Left lung (tissue), 10 donors: ENCODE data around the gene C22orf31. TPM values are rescaled to one million over a fixed set of nuclear protein-coding genes. Genes with fewer than 3 reads are reported as not detected.
"Not testable (repeated sequence)": the region's sequence is repeated elsewhere in the genome, so short reads cannot be mapped to it uniquely, and the experiment has no call there.

ENCODE experiments used
- ATAC-seq: fragments of 200-7000 bp; cut with Tn5 transposase; one replicate; pipeline ENCODE4 v1.9.1; 2020; ENCODE audit warnings: moderate library complexity
- DNase-seq, 4 donors: peaks; one replicate each; pipeline ENCODE4 v3.0.0-alpha.2; 2013 to 2020
- H3K27ac ChIP-seq, 2 donors: fragments of 200-600 bp; sonication (generic) in 1 of 2; one replicate each; pipeline versions ENCODE4 v1.5.0 to v1.8.0; 2020 to 2021
- H3K27me3 ChIP-seq, 2 donors: fragments of 200-600 bp; sonication (generic) in 1 of 2; one replicate each; pipeline versions ENCODE4 v1.5.0 to v1.8.0; 2020 to 2021
- H3K36me3 ChIP-seq, 2 donors: fragments of 200-600 bp; sonication (generic) in 1 of 2; one replicate each; pipeline versions ENCODE4 v1.5.0 to v1.8.0; 2020 to 2021
- H3K4me1 ChIP-seq, 2 donors: fragments of 200-600 bp; one replicate each; pipeline ENCODE4 v1.8.0; 2021
- H3K4me3 ChIP-seq, 2 donors: fragments of 200-600 bp; sonication (generic) in 1 of 2; one replicate each; pipeline versions ENCODE4 v1.5.0 to v1.8.0; 2020 to 2021; ENCODE audit warnings: mild to moderate bottlenecking in 1 of 2
- H3K9me3 ChIP-seq, 2 donors: fragments of 200-600 bp; sonication (generic) in 1 of 2; one replicate each; pipeline versions ENCODE4 v1.5.0 to v1.8.0; 2020 to 2021
- CTCF ChIP-seq, 2 donors: fragments of 200-600 bp; sonication (generic) in 1 of 2; IDR thresholded peaks; one replicate each; pipeline versions ENCODE4 v1.5.0 to v1.8.0; 2021; ENCODE audit warnings: antibody characterized with exemption in 2 of 2
- intact Hi-C, 2 donors: fragments of 100-400 bp; cut with DNase I; formaldehyde crosslinking; loops; one replicate each; pipeline versions ENCODE4 v1.11.2 to v1.14.2; 2022
- polyA plus RNA-seq, 6 donors: library from polyadenylated mRNA; unstranded; fragments of 120-200 nt; gene quantifications; one replicate each; pipeline ENCODE4 v1.2.1, GENCODE V29; 2013; ENCODE audit not compliant: insufficient read length in 6 of 6
- total RNA-seq, 2 donors: library from RNA; stranded (reverse); fragmentation: NEBNext Ultra II Directional; extraction: Animal tissue kit (Norgen Biotek cat#: 25700); gene quantifications; one replicate each; pipeline ENCODE4 v1.2.1, GENCODE V29; 2021
- donor health status: DM: no; HTN: yes; CAD: no.
- donor health status: DM: no; HTN: no; CAD: no.

C22orf31 gene
- total and polyA plus RNA-seq, 8 donors, result 0.29 to 1.6 (median 1.1) TPM; not detected in 1

- peaks cover 8 to 22% of the 10 kb centered on the region in 2 donors for H3K4me1 ChIP-seq
- intact Hi-C loops, result no loop called here
- no peak overlapping the region for H3K27ac ChIP-seq
- TF ChIP-seq CTCF (IDR thresholded peaks at IDR 0.05), result no peak
- ATAC-seq (no peak), DNase-seq (no peak)
- H3K36me3 ChIP-seq, result no peaks in the 10 kb centered on the region
- no peaks in the 10 kb centered on the region for H3K9me3 ChIP-seq
- H3K27me3 ChIP-seq, result no peaks in the 10 kb centered on the region
- no peak overlapping the region for H3K4me3 ChIP-seq
Measured at GRCh38 chr22:29089507-29089906, 27.9 kb upstream of the C22orf31 start.

DNA sequence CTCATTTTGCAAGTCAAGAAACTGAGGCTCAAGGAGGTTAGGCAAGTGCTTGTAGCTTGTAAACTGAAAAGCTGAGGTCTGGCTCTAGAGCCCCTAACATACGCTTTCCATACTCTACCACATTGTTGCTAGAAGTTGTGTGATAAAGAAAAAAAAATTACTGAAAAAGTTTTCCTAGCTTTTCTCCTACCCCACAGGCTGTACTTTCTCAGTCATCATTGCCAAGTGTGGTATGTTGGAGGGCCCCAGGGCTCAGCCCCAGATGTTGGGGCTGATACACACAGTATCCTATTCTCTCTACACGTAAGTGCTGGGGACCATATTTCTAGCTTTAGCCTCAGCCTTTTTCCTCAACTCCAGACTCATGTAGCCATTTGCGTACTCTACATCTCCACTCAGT lies 27.2 kb upstream of the C22orf31 start:
- no peaks in the 10 kb centered on the region for H3K9me3 ChIP-seq
- no peak for TF ChIP-seq CTCF (IDR thresholded peaks at IDR 0.05)
- no peak overlapping the region for H3K4me3 ChIP-seq
- intact Hi-C loops, result no loop called here
- no peaks in the 10 kb centered on the region for H3K36me3 ChIP-seq
- no peak for ATAC-seq
- peaks cover 8 to 29% of the 10 kb centered on the region in 2 donors for H3K4me1 ChIP-seq
- H3K27ac ChIP-seq, result no peak overlapping the region
- no peak for DNase-seq
- H3K27me3 ChIP-seq, result no peaks in the 10 kb centered on the region

- Histone ChIP-seq H3K4me3 (no peak overlapping the region), H3K4me1 (peaks cover 2 to 35% of the 10 kb centered on the region in 2 donors), H3K27ac (no peak overlapping the region), H3K27me3 (no peaks in the 10 kb centered on the region), H3K9me3 (no peaks in the 10 kb centered on the region), H3K36me3 (no peaks in the 10 kb centered on the region)
- no peak for TF ChIP-seq CTCF (IDR thresholded peaks at IDR 0.05)
- no peak for DNase-seq
- ATAC-seq, result no peak
- intact Hi-C loops, result no loop called here
Measured at GRCh38 chr22:29087012-29087411, 25.4 kb upstream of the C22orf31 start.

DNA sequence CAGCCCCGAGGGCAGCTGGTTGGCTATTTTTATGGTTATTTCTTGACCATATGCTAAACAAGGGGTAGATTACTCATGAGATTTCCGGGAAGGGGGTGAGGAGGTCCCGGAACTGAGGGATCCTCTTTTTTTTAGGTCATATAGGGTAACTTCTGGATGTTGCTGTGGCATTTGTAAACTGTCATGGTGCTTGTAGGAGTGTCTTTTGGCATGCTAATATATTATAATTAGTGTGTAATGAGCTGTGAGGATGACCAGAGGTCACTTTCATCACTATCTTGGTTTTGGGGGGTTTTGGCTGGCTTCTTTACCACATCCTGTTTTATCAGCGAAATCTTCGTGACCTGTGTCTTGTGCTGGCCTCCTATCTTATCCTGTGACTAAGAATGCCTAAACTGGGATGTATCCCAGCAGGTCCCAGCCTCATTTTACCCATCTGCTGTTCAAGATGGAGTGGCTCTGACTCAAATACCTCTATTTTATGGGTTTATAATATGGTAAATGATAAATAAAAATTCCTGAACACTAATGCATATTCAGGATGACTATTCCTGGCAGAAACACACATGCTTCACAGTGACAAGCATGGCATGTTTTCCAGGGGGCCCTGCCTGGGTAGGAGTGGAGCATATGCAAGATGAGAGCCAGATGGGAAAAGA lies 22.4 kb upstream of the C22orf31 start:
- intact Hi-C loops, result no loop called here
- Histone ChIP-seq H3K27me3 (no peaks in the 10 kb centered on the region), H3K9me3 (no peaks in the 10 kb centered on the region), H3K4me1 (peaks cover 0 to 45% of the 10 kb centered on the region in 2 donors), H3K36me3 (no peaks in the 10 kb centered on the region), H3K27ac (peak overlapping the region in 1 of 2 donors; percentile 86), H3K4me3 (no peak overlapping the region)
- TF ChIP-seq CTCF (IDR thresholded peaks at IDR 0.05), result no peak
- peak; percentile 13 for ATAC-seq
- no peak for DNase-seq

GRCh38 chr22:29083576-29083932 lies 21.9 kb upstream of the C22orf31 start:
- peak overlapping the region in 1 of 2 donors; percentile 86 for H3K27ac ChIP-seq

More at GRCh38 chr22:29083576-29083932, 21.9 kb upstream of the C22orf31 start:
- intact Hi-C loops, H3K4me3 ChIP-seq, H3K36me3 ChIP-seq, H3K9me3 ChIP-seq, H3K27me3 ChIP-seq: not testable (repeated sequence)
- DNase-seq (peak in 1 of 4 donors; percentile 83), ATAC-seq (peak; percentile 13)
- H3K4me1 ChIP-seq, result peaks cover under 1 to 45% of the 10 kb centered on the region in 2 donors
